GM19452 (cell line): ENCODE data around the gene KMT2D.

ENCODE experiments used
- ATAC-seq: cut with Tn5 transposase; IDR thresholded peaks from one replicate; pipeline ENCODE4 v1.9.1; 2021; ENCODE audit not compliant: unreplicated experiment

KMT2D gene

GRCh38 chr12:49036029-49036428, 24.6 kb downstream of the KMT2D start:
- no peak for ATAC-seq

DNA sequence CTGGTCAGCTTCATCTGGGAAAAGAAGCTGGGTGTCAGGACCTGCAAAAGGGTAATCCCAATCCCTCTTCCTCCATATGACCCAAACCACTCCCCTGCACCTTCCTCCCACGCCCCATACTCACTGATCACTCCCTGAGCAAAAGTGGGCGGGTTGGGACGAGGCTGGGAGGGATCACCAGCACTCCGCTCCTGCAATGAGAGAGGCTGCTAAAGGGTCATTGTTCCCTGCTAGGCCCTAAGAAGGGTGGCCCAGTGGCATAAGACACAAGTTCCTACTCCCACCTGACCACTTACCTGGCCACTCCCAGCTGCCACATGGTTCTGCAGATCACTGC, 26.3 kb downstream of the KMT2D start:
- ATAC-seq: no peak

GRCh38 chr12:49033611-49034285, 26.8 kb downstream of the KMT2D start:
- no peak for ATAC-seq

GRCh38 chr12:49032679-49033447, 27.7 kb downstream of the KMT2D start:
- no peak for ATAC-seq

GRCh38 chr12:49032276-49032675, 28.3 kb downstream of the KMT2D start:
- ATAC-seq: no peak

DNA sequence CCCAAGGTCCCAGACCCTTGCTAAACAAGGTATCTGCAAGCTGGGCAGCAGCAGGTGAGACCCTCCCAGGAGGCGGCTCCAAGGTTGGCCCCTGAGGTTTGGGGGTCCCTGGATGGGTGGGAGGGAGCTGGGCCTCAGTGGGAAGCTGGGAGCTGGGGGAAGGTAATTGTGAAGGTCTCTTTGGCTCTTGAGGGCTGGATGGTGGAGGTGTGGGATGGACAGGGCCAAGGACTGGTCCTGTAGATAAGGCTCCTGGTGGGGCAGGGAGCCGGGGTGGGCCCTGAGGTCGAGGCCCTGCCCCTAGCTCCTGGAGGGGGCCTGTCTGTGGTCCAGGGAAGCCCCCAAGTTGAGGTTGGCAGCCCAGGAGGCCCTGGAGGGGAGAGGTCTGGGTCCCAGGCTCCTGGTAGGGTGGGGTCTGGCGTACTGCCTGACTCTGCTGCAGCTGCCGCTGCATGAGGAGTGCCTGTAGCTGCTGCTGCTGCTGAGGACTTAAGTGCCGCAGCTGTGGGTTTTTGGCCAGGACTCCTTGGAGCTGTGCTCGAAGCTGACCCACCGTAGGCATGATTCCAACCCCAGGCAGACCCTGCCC, 28.9 kb downstream of the KMT2D start:
- no peak for ATAC-seq

DNA sequence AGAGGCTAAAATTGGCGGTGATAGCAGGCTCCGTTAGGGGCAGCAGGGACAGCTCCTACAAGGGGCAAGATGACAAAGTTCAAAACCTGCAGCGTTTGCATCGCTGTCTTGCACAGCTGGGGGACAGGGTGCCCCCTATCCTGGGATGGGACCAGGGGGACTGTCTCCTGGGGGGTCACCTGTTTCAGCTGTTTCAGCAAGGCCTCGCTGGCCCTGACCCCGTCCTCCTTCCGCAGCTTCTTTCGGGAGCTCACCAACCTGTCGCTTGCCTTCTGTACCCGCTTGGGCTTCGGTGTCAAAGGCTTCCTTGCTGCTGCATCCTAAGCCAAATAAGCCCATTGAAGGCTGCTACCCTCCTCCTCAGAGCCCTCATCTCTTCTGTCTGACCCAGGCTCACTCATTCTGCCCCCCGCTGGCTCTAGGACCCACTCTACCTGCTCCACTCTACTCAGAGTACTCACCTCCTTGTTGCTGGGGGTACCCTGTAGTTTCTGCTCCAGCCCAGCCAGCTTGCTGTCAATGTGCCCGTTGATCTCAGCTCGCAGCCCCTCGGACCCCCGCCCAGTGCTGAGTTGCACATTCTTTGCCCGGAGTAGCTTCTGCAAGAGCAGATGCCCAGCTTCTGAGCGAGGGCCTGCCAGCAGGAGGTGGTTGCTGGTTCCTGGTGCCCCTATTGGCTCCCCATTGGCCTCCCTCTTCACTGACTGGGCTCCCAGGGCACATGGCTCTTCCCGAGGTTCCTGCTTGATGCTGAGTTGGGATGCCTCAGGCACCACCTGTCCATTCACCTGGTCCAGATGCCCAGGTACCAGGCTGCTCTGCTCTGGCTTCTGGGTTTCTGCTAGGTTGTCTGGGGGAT, 29.7 kb downstream of the KMT2D start:
- no peak for ATAC-seq

GRCh38 chr12:49030119-49030518, 30.5 kb downstream of the KMT2D start:
- no peak for ATAC-seq

DNA sequence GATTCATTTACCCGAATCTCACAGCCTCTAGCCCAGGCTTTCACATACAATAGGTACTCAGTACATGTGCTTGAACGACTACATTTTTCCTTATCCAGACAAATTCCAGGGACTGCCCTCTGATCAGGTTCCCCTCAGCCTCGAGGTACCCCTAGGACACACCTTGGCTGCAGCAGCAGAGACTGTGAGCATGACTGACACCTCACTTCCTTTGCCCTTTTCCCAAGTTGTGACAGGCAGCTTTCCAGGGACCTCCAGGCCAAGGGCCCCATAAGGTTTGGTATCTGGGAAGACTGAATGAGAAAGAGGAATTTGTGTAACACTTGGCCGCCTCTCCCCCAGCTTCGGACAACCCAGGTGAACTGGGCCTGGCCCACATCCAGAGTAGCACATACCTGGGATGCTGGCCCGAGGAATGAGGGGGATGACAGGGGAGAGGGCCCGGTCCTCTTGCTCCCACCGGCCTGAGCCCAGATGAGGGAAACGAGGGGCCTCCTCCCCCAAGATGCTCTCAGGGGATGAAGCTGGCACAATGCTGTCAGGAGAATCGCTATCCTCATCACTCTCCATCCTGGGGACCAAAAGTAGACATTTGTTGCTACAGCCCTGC, 31.8 kb downstream of the KMT2D start:
- ATAC-seq: no peak

DNA sequence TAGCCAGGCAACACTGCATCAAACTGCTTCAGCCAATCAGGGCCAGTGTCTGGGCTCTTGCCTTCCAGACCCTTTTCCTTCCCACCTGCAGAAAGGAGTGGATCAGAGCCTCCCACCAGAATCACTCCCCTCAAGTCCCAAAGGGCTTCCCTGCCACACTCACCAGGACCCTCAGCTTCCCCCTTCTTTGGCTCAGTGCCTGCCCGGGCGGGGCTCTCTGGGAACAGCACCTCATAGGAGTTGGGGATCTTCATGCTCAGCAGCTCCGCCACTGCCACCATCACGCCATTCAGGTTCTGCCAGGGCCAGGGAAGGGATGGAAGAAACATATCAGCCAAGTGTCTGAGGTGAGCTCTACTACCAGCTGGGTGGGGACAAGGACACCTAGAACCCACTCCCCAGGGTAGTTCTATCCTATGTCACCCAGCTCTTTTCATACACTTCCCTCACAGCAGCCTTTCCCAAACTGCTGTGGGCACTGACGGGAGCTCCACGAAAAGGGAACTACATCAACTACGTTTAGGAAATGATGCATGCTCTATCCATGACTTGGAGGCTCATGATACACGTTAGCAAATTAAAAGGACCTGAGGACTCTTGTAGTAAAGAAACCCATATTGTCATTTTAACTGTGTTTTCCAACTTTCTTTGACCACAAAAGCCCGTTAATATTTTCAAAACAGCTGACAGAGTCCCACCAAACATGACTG, 32.6 kb downstream of the KMT2D start:
- ATAC-seq: no peak

DNA sequence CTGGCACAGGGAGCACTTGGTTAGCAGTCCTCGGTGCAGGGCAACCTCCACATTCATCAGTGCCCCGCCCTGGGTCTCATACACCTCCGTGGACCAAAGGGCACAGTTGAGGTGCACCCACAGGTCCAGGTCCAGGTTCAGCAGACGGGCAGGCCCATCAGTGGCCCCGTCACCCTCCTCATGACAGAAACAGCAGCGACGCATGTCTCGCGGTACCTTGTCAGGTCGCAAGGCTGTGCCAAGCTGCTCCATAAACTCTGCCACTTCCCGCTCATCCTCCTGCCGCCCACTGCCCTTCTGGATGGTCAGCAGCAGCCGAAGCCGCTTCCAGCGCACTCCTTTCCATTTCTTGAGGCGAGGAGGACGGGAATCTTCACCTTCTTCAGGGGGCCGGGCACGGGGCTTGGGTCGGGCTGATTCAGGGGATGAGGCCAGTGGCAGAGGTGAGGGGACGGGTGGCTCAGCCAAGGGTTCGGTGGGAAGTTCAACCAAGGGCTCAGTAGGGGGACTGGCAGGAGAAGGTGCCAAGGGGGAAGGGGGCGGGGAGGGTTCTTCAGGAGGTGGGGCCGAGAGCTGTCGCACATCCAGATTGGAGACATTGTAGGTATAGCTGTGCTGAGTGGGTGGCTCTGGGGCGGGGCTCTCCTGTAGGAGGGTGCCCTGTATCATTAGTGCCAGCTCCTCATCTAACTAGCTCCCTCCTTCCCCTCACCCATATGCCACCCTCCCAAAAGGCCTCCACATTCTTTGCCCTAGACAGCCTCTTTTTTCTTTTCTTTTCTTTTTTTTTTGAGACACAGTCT, 33.7 kb downstream of the KMT2D start:
- no peak for ATAC-seq

GRCh38 chr12:49026101-49026500, 34.5 kb downstream of the KMT2D start:
- no peak for ATAC-seq

- ATAC-seq: no peak
Observed at GRCh38 chr12:49025463-49025862, 35.1 kb downstream of the KMT2D start.

GRCh38 chr12:49024543-49024942, 36.1 kb downstream of the KMT2D start:
- no peak for ATAC-seq

GRCh38 chr12:49023812-49024211, 36.8 kb downstream of the KMT2D start:
- ATAC-seq: no peak

DNA sequence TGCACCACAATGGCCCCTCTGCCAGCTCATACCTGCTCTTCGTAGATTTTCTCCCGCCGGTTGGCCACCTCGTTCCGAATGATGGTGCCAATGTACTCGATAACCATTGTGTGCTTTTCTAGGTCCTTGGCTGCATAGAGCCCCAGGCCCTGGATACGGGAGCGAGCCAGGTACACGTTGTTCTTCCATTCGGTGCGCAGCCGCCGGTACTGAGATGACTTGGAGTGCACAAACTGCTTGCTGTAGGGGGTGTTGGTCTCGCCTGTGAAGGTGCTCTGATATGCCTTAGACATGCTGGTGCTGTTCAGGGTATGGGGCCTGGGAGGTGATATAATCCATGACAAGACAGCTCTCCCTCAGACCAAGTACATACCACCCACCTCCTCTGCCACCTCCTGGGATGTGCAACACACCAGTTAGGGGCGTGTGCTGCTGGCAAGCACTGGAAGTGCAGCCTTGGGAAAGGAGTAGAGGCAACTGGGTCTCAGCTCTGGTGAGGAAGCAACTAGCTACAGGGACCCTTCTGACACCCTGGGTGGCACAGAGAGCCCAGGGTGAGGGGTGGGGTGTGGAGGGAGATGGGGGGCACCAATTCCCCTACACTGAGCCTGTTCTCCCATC, 37.9 kb downstream of the KMT2D start:
- no peak for ATAC-seq

DNA sequence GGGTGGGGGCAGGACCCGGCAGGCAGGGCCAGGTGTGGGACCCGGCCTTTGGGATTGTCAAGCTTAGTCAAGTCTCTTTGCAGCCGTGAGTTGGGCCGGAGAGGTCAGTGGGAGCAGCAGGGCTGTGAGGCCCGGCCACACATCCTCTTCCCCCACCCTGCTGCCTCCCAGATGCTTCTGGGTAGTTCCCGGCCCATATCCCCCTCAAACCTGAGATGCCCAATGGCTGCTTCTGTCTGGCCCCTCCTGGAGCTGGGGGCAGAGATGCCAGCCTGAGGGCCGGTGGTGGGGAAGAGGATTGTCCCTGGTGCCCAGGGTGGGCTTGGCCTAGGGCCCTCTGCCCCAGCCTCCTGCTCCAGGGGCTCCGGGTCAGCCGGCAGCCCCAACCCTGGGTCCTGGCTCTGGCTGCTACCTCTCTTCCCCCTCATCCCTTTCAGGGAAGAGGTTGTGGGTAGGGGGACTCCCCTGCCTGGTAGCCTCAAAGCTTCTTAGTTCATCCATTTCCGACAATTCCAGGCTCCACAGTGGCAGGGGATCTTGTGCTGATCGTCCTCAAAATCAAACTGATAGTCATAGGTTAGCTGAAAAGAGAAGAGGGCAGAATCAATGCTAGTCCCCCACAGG, 39.2 kb downstream of the KMT2D start:
- no peak for ATAC-seq

DNA sequence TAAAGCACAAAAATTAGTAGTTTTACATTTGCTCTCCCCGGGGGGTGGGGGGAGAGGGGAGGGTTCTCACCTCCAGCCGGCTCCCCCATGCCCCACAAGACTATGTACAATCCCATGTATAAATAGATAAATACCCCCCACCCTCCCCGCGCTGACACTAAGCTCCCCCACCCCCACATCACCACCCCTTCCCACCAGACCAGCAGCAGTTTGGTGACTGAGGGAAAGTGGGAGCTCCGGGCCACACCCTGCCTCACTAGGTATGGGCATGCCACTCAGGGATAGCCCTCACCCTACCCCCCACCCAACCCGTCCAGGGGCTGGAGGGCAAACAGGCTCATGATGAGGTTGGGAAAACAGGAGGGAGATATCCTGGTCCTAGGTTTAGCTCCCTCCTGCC, 40.2 kb downstream of the KMT2D start:
- ATAC-seq: no peak
